Esophagus squamous epithelium (tissue), 4 donors: ENCODE data around the gene ITPR2.

Experiments used
- CTCF ChIP-seq, 6 experiments: fragments of 450-650 bp in 4 of 6; fragments of 200-600 bp in 2 of 6; sonication (generic) in 2 of 6; IDR thresholded peaks; one replicate each; pipeline ENCODE4 v1.5.1; 2016 to 2019; ENCODE audit warnings: antibody characterized with exemption in 6 of 6, mild to moderate bottlenecking in 4 of 6, moderate library complexity in 4 of 6
- POLR2A ChIP-seq, 4 donors: fragments of 450-650 bp; IDR thresholded peaks; one replicate each; pipeline ENCODE4 v1.6.1; 2017; ENCODE audit warnings: antibody characterized with exemption in 4 of 4, mild to moderate bottlenecking in 4 of 4, moderate library complexity in 3 of 4

- TF ChIP-seq CTCF (IDR thresholded peaks at IDR 0.05) (no peak), POLR2A (IDR thresholded peaks at IDR 0.05) (no peak)
Measured at GRCh38 chr12:26627335-26627734, 205.7 kb downstream of the ITPR2 start.
